ENCODE measurements around the gene EIF1AD.
"Not testable (repeated sequence)": the region's sequence is repeated elsewhere in the genome, so short reads cannot be mapped to it uniquely, and the experiment has no call there.

Gene EIF1AD

GRCh38 chr11:65967329-65967934, 34.5 kb downstream of the EIF1AD start:
- peak; percentile 16 for DNase-seq

GRCh38 chr11:65965986-65966762, 35.8 kb downstream of the EIF1AD start:
- peak; percentile 23 for DNase-seq

- DNase-seq = no peak
These were observed 37.1 kb downstream of the EIF1AD start for GRCh38 chr11:65964906-65965305.

- peak; percentile 1 for DNase-seq
These were observed 39.8 kb downstream of the EIF1AD start for GRCh38 chr11:65962141-65962564.

- DNase-seq = peak; percentile 99
These were observed 40.5 kb downstream of the EIF1AD start, which contains the start of gene SART1 for GRCh38 chr11:65961267-65962140. Gene SART1, plus strand, starts transcription at chr11:65961734. Its CDS starts 47 bp downstream, at chr11:65961781.

GRCh38 chr11:65960824-65961266, 41.1 kb downstream of the EIF1AD start:
- DNase-seq = no peak

GRCh38 chr11:65958774-65959420, 43.1 kb downstream of the EIF1AD start:
- DNase-seq = peak; percentile 11

GRCh38 chr11:65958291-65958690, 43.7 kb downstream of the EIF1AD start:
- DNase-seq = peak; percentile 8

GRCh38 chr11:65954771-65955170, 47.2 kb downstream of the EIF1AD start:
- no peak for DNase-seq

- DNase-seq = no peak
These were observed 48.5 kb downstream of the EIF1AD start for GRCh38 chr11:65953471-65953870.

GRCh38 chr11:65952052-65952521, 49.9 kb downstream of the EIF1AD start:
- no peak for DNase-seq

GRCh38 chr11:65951641-65952040, 50.3 kb downstream of the EIF1AD start:
- DNase-seq = not testable (repeated sequence)

- not testable (repeated sequence) for DNase-seq
These were observed 51.2 kb downstream of the EIF1AD start for GRCh38 chr11:65950711-65951110.

GRCh38 chr11:65947603-65948125, 54.3 kb downstream of the EIF1AD start:
- no peak for DNase-seq

GRCh38 chr11:65947133-65947532, 54.8 kb downstream of the EIF1AD start:
- no peak for DNase-seq

GRCh38 chr11:65946655-65947054, 55.3 kb downstream of the EIF1AD start:
- no peak for DNase-seq

All from left hindlimb (tissue), 1 donor.